Measurements from ENCODE around the gene GAS1.

DNA sequence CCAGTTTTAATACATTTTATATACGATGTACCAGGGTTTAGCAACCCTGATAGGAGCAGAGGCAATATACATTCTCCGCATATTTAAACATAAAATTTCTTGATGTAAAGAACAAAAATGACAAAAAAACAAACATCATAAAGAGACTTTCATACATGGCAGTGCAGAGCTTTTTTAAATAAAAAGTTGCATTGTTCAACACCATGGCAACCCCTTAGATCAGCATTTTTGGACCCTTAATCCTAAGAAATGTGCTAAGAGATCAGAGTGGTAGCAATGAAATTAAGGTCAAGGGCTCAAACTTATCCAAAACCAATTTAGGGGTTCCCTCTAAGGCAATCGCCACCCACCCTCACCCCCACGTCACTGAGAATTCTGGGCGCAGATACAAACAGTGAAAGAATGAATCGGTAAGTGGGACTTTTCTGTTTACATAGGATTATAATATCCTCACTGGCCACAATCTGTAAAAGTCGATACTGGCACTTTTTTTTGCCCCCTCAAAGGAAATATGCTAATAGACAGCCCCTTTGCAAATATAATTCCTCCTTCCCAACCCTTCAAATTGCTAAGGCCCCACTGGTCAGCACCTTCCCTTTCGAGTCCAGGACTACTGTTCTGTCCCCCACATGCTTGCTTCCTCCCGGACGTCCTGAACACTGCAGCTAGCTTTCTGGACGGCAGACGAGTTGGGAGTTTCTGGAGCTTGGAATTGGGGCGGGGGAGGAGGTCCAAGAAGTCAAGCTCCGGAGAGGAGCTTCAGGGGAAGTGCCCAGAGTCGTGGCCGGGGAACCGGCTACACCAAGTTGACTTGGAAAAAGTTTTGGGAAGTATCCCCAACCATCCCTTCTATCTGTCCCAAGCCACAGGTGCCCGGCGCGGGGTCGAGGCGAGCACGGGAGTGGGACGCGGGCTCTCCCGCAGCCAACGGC is 2.2 kb downstream of the GAS1 start:
- TF ChIP-seq EZH2 (IDR thresholded peaks at IDR 0.05; ENCODE audit: low read length, missing control alignments), result no peak
- TF ChIP-seq, protein P1, sequence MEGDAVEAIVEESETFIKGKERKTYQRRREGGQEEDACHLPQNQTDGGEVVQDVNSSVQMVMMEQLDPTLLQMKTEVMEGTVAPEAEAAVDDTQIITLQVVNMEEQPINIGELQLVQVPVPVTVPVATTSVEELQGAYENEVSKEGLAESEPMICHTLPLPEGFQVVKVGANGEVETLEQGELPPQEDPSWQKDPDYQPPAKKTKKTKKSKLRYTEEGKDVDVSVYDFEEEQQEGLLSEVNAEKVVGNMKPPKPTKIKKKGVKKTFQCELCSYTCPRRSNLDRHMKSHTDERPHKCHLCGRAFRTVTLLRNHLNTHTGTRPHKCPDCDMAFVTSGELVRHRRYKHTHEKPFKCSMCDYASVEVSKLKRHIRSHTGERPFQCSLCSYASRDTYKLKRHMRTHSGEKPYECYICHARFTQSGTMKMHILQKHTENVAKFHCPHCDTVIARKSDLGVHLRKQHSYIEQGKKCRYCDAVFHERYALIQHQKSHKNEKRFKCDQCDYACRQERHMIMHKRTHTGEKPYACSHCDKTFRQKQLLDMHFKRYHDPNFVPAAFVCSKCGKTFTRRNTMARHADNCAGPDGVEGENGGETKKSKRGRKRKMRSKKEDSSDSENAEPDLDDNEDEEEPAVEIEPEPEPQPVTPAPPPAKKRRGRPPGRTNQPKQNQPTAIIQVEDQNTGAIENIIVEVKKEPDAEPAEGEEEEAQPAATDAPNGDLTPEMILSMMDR (conservative IDR thresholded peaks at IDR 0.05 in 1 of 2, IDR thresholded peaks at IDR 0.05 in 1 of 2; ENCODE audit: low read depth in 1 of 2, low read length in 2 of 2), result no peak

Data from fibroblast of lung (primary cell).